H1 (cell line): ENCODE measurements around the gene RAB22A. TPM values are rescaled to one million over a fixed set of nuclear protein-coding genes. Genes with fewer than 3 reads are reported as not detected.

ENCODE experiments used
- CTCF ChIA-PET: fragments of 300-600 bp; sonication (Branson Sonifier 250); formaldehyde crosslinking; loops from one replicate; lab custom pipeline; 2021; ENCODE audit not compliant: partially characterized antibody; lab: Charles Lee
- POLR2A ChIA-PET: fragments of 300-600 bp; sonication (Branson Sonifier 250); formaldehyde crosslinking; loops from one replicate; lab custom pipeline; 2021; ENCODE audit warnings: inconsistent platforms; ENCODE audit not compliant: partially characterized antibody; lab: Charles Lee
- DNase-seq, 2 experiments: peaks; one replicate each; pipeline versions ENCODE4 v3.0.0 to v3.0.0-alpha.2; 2010 to 2022; ENCODE audit warnings: low spot score in 2 of 2, low read depth in 1 of 2, mixed read lengths in 1 of 2
- FAIRE-seq: peaks from 2 replicates; lab custom pipeline; 2011; peaks lifted over from hg19 to GRCh38; lab: Jason Lieb, UNC
- H2AFZ ChIP-seq: 2 replicates; pipeline ENCODE4 v1.8.1; 2012; ENCODE audit warnings: low read length, inconsistent platforms
- H2AK5ac ChIP-seq: 2 replicates; pipeline ENCODE4 v1.6.1; 2013; ENCODE audit warnings: low read depth, low read length
- H2BK120ac ChIP-seq: replicated peaks from 2 replicates; pipeline ENCODE3; 2013; ENCODE audit warnings: low read depth, low read length, inconsistent platforms
- H2BK12ac ChIP-seq: 2 replicates; pipeline ENCODE4 v1.6.1; 2013; ENCODE audit warnings: low read depth, low read length
- H2BK15ac ChIP-seq: 2 replicates; pipeline ENCODE4 v1.6.1; 2013; ENCODE audit warnings: low read length
- H2BK20ac ChIP-seq: 2 replicates; pipeline ENCODE4 v1.6.1; 2013; ENCODE audit warnings: low read length
- H2BK5ac ChIP-seq: 2 replicates; pipeline ENCODE4 v1.6.1; 2013; ENCODE audit warnings: low read depth, low read length
- H3K14ac ChIP-seq: 2 replicates; pipeline ENCODE4 v1.6.1; 2013; ENCODE audit warnings: inconsistent platforms; ENCODE audit not compliant: insufficient read length
- H3K18ac ChIP-seq: 2 replicates; pipeline ENCODE4 v1.6.1; 2013; ENCODE audit warnings: low read length; ENCODE audit errors: extremely low read depth
- H3K23ac ChIP-seq: 2 replicates; pipeline ENCODE4 v1.6.1; 2013; ENCODE audit warnings: inconsistent platforms; ENCODE audit not compliant: insufficient read length
- H3K23me2 ChIP-seq: 2 replicates; pipeline ENCODE4 v1.6.1; 2013; ENCODE audit warnings: low read depth, low read length
- H3K27ac ChIP-seq: 2 replicates; pipeline ENCODE4 v1.6.1; 2011; ENCODE audit warnings: low read depth, low read length, inconsistent platforms
- H3K27me3 ChIP-seq, 4 experiments: replicated peaks in 1 of 4; 1 replicate in 1 of 4; 2 replicates in 3 of 4; pipeline versions ENCODE4 v1.6.1 to v1.8.1; 2011 to 2013; ENCODE audit warnings: low read length in 3 of 4, mild to moderate bottlenecking in 3 of 4, inconsistent platforms in 2 of 4, mixed read lengths in 2 of 4, moderate library complexity in 1 of 4; ENCODE audit not compliant: control insufficient read depth in 3 of 4, insufficient read depth in 3 of 4; ENCODE audit errors: extremely low read depth in 1 of 4
- H3K36me3 ChIP-seq, 4 experiments: 2 replicates each; pipeline versions ENCODE4 v1.6.1 to v1.8.1; 2011 to 2013; ENCODE audit warnings: mild to moderate bottlenecking in 4 of 4, low read length in 3 of 4, moderate library complexity in 2 of 4, control low read depth in 1 of 4, inconsistent platforms in 1 of 4; ENCODE audit not compliant: insufficient read depth in 4 of 4, control insufficient read depth in 2 of 4
- H3K4ac ChIP-seq: replicated peaks from 2 replicates; pipeline ENCODE3; 2013; ENCODE audit warnings: low read length, low read depth, mixed read lengths, inconsistent platforms; ENCODE audit not compliant: insufficient read length
- H3K4me1 ChIP-seq, 4 experiments: replicated peaks in 1 of 4; 1 replicate in 1 of 4; 2 replicates in 3 of 4; pipeline versions ENCODE4 v1.6.1 to v1.8.1; 2011 to 2013; ENCODE audit warnings: low read length in 3 of 4, inconsistent platforms in 2 of 4, mixed read lengths in 1 of 4; ENCODE audit not compliant: insufficient read depth in 4 of 4, control insufficient read depth in 3 of 4
- H3K4me2 ChIP-seq, 2 experiments: 2 replicates each; pipeline versions ENCODE4 v1.6.1 to v1.8.1; 2011 to 2013; ENCODE audit warnings: low read depth in 2 of 2, low read length in 2 of 2, control low read depth in 1 of 2, inconsistent platforms in 1 of 2, mild to moderate bottlenecking in 1 of 2; ENCODE audit not compliant: insufficient read depth in 1 of 2
- H3K4me3 ChIP-seq, 4 experiments: fragments of 200-600, 300-600 bp in 1 of 4; sonication (generic), shearing (Covaris generic), sonication (Bioruptor Twin) in 1 of 4; 2 replicates each; pipeline versions ENCODE4 v1.5.1 to v1.8.1; 2011 to 2016; ENCODE audit warnings: low read length in 4 of 4, low read depth in 3 of 4, control low read depth in 2 of 4, inconsistent platforms in 2 of 4, mild to moderate bottlenecking in 2 of 4, mixed read lengths in 1 of 4, moderate library complexity in 1 of 4; ENCODE audit not compliant: insufficient read depth in 2 of 4; ENCODE audit errors: extremely low read depth in 1 of 4
- H3K56ac ChIP-seq: replicated peaks from 2 replicates; pipeline ENCODE3; 2013; ENCODE audit warnings: low read depth, mild to moderate bottlenecking, mixed read lengths, low read length, inconsistent platforms; ENCODE audit not compliant: insufficient read length
- H3K79me1 ChIP-seq: 2 replicates; pipeline ENCODE4 v1.6.1; 2013; ENCODE audit warnings: low read depth, low read length, control low read depth
- H3K79me2 ChIP-seq, 2 experiments: 2 replicates each; pipeline versions ENCODE4 v1.6.1 to v1.8.1; 2012 to 2013; ENCODE audit warnings: low read length in 2 of 2, mild to moderate bottlenecking in 2 of 2, inconsistent platforms in 1 of 2; ENCODE audit not compliant: insufficient read depth in 2 of 2, control insufficient read depth in 1 of 2
- H3K9ac ChIP-seq, 4 experiments: replicated peaks in 1 of 4; 1 replicate in 1 of 4; 2 replicates in 3 of 4; pipeline versions ENCODE4 v1.6.1 to v1.8.1; 2011 to 2013; ENCODE audit warnings: low read depth in 3 of 4, low read length in 3 of 4, control low read depth in 2 of 4, mild to moderate bottlenecking in 2 of 4, moderate library complexity in 2 of 4, inconsistent platforms in 1 of 4; ENCODE audit errors: extremely low read depth in 1 of 4
- H3K9me3 ChIP-seq, 2 experiments: 2 replicates each; pipeline versions ENCODE4 v1.6.1 to v1.8.1; 2012 to 2013; ENCODE audit warnings: mild to moderate bottlenecking in 2 of 2, moderate library complexity in 2 of 2, control low read depth in 1 of 2, inconsistent platforms in 1 of 2, low read depth in 1 of 2, low read length in 1 of 2, mixed read lengths in 1 of 2; ENCODE audit not compliant: insufficient read depth in 2 of 2
- H4K20me1 ChIP-seq, 2 experiments: replicated peaks in 1 of 2; 2 replicates each; pipeline versions ENCODE3 to v1.8.1; 2011 to 2013; ENCODE audit warnings: inconsistent platforms in 2 of 2, low read length in 2 of 2, mild to moderate bottlenecking in 1 of 2; ENCODE audit not compliant: insufficient read depth in 2 of 2, control insufficient read depth in 1 of 2
- H4K5ac ChIP-seq: 2 replicates; pipeline ENCODE4 v1.6.1; 2013; ENCODE audit warnings: low read length, low read depth, mixed read lengths, inconsistent platforms; ENCODE audit not compliant: insufficient read length
- H4K8ac ChIP-seq: 2 replicates; pipeline ENCODE4 v1.8.0; 2013; ENCODE audit warnings: mild to moderate bottlenecking, moderate library complexity, low read length, inconsistent platforms; ENCODE audit not compliant: insufficient read depth; ENCODE audit errors: extremely low read depth
- H4K91ac ChIP-seq: replicated peaks from 2 replicates; pipeline ENCODE3; 2013; ENCODE audit warnings: low read length, mixed read lengths, inconsistent platforms; ENCODE audit not compliant: insufficient read length
- CHD1 ChIP-seq: IDR thresholded peaks from 2 replicates; pipeline ENCODE4 v1.6.1; 2012; ENCODE audit warnings: low read depth, low read length, improper control_type of control experiment
- KDM4A ChIP-seq: IDR thresholded peaks from one replicate; pipeline ENCODE4 v1.7.1; 2012; ENCODE audit warnings: low read depth, mild to moderate bottlenecking, moderate library complexity, low read length, inconsistent platforms; ENCODE audit not compliant: severe bottlenecking
- WGBS, 2 experiments: shearing (Covaris generic) in 1 of 2; methylation state at CpG; one replicate each; pipeline versions ENCODE4 v1.1.6 to v1.1.7; 2013 to 2015; ENCODE audit warnings: low lambda C conversion rate in 2 of 2, mixed read lengths in 2 of 2, inconsistent platforms in 1 of 2, low coverage in 1 of 2, missing lambda C conversion rate in 1 of 2; ENCODE audit not compliant: insufficient replicate concordance in 2 of 2, insufficient coverage in 1 of 2, insufficient read length in 1 of 2; ENCODE audit errors: extremely low coverage in 1 of 2, missing lambda C conversion rate in 1 of 2; 5-methylcytosine and 5-hydroxymethylcytosine counted together
- polyA plus RNA-seq, 7 experiments: library from polyadenylated mRNA; depleted of rRNA in 3 of 7; stranded (reverse) in 5 of 7; unstranded in 2 of 7; fragments of >200 nt in 5 of 7; fragments of 200-250 nt in 2 of 7; gene quantifications; 1 replicate in 5 of 7; 2 replicates in 1 of 7; 4 replicates in 1 of 7; pipeline versions ENCODE4 v1.2.1 to v1.2.3, GENCODE V29; 2011 to 2013; ENCODE audit warnings: missing spikeins in 2 of 7, mixed read lengths in 2 of 7
- total RNA-seq: library from RNA; stranded (reverse); fragmentation: NEBNext Ultra II Directional; extraction: Animal tissue kit (Norgen Biotek cat#: 25700); gene quantifications from 2 replicates; pipeline ENCODE4 v1.2.1, GENCODE V29; 2021

RAB22A gene
- total and polyA plus RNA-seq, 2 of the 8 experiments (the other 6 are each of a cell fraction or from before 2014, with no cell fraction given): 3.1 to 6.6 TPM

GRCh38 chr20:58416057-58416456 is 106.5 kb downstream of the RAB22A start:
- ChIA-PET CTCF (no interaction called here), POLR2A (interaction anchor here (1.1 kb wide), 1 partner anchor 10 kb away, joined by 3 read pairs; no protein-coding TSS in a partner anchor)
- Histone ChIP-seq H3K27ac (no peak overlapping the region), H3K4me2 (peak overlapping the region in 1 of 2 experiments; percentile 12; a peak in 1 of 4 replicates), H4K20me1 (peaks cover 0 to 1% of the 10 kb centered on the region in 2 experiments), H3K4ac (no peak overlapping the region), H4K8ac (no peak overlapping the region), H2BK15ac (no peak overlapping the region), H3K27me3 (no peaks in the 10 kb centered on the region), H3K4me1 (peaks cover 2 to 17% (median 10%) of the 10 kb centered on the region in 4 experiments; a peak in 5 of 7 replicates), H3K79me1 (peaks cover 3% of the 10 kb centered on the region), H3K36me3 (peaks cover 0 to 11% (median 0%) of the 10 kb centered on the region in 4 experiments; a peak in 2 of 8 replicates), H3K56ac (no peak overlapping the region), H3K14ac (no peak overlapping the region), H3K23me2 (no peaks in the 10 kb centered on the region), H3K9ac (no peak overlapping the region), H2BK12ac (no peak overlapping the region), H2AK5ac (no peak overlapping the region), H2AFZ (no peak overlapping the region), H3K79me2 (peaks cover 0 to 57% of the 10 kb centered on the region in 2 experiments; a peak in 3 of 4 replicates), H3K23ac (no peak overlapping the region), H3K4me3 (no peak overlapping the region), H4K5ac (no peak overlapping the region), H2BK5ac (no peak overlapping the region), H3K18ac (no peak overlapping the region), H2BK120ac (no peak overlapping the region), H3K9me3 (peaks cover 3 to 9% of the 10 kb centered on the region in 2 experiments; a peak in 3 of 4 replicates), H2BK20ac (no peak overlapping the region), H4K91ac (no peak overlapping the region)
- no peak for FAIRE-seq
- DNase-seq: no peak
- 88% methylated on average over 1 of the region's 1 CpG; no CpG with 5 or more reads in 1 of the 2 experiments for WGBS, 2 experiments
- TF ChIP-seq KDM4A: no peak
- TF ChIP-seq CHD1: no peak
